Stimulated activated CD4-positive, alpha-beta T cell treated with anti-CD3 and anti-CD28 coated beads, TNF-alpha, amount 100 ng/mL, for 1 hour (primary cell): ENCODE results near the gene GCSH.
"Not testable (repeated sequence)": the region's sequence is repeated elsewhere in the genome, so short reads cannot be mapped to it uniquely, and the experiment has no call there.

ENCODE experiments used
- DNase-seq, 3 donors: peaks; one replicate each; pipeline ENCODE4 v3.0.0-alpha.2; 2020; ENCODE audit warnings: low read depth in 3 of 3, low spot score in 1 of 3

Gene GCSH

DNA sequence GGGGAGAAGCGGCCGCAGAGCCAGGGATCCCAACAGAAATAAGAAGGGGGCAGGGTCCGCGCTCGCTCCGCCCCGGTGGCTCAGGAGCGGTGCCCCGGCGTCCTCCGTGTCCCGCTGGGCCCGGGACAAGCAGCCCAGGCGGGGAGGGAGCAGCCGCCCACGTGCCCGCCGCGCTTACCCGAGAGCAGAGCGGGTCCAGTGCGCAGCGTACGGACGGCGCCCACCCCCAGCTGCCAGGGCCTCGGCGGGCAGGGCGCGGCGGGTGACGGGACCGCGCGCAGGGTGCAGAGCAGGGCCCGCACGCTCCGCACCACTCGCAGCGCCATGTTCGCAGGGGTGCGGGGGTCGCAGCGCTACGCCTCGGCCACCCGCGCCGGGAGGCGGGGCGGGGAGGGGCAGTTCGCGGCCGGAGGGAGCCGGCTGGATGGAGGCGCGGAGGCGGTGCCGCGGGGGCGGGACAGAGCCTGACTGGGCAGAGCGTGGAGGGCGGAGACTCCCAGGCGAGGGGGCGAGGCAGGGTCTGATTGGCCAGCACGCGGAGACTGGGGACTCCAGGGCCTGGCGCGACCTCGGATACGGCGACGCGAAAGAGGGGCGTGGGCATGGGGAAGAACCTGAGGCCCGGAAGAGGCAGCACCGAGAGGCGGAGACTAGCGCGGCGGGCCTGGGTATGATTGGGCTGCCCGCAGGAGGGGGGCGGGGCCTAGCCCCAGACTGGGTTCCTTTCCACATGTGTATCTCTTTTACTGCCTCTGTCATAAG lies at the start of gene GCSH:
Gene GCSH (minus strand): TSS at position 443 of the 762 bp plus-strand sequence. CDS start 117 bp downstream, at position 326.
- DNase-seq, result peak; percentile 94 to 96 (median 94)

DNA sequence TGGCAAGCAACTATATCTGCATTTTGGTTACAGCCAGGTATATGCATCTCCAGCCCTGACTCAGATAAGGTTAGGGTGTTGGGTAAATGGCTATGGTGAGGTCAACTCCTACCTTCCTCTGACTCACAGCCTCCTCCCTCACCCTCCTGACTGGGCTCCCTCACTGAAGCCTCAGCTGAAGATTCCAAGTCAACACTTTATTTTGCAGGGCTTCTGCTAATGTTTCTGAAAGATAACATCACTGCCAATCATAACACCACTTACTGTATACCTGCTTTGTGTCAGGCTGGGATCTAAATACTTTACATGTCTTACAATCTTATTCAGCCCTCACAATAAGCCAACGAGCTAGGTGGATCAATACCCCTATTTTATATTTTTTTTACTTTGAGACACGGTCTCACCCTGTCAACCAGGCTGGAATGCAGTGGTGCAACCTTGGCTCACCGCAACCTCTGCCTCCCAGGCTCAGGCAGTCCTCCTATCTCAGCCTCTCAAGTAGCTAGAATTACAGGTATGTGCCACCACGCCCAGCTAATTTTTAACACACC lies 47.8 kb upstream of the GCSH start:
- no peak for DNase-seq

GRCh38 chr16:81142864-81143263 lies 46.7 kb upstream of the GCSH start:
- DNase-seq, result no peak

GRCh38 chr16:81140930-81141780 lies 45.0 kb upstream of the GCSH start:
- DNase-seq, result no peak

DNA sequence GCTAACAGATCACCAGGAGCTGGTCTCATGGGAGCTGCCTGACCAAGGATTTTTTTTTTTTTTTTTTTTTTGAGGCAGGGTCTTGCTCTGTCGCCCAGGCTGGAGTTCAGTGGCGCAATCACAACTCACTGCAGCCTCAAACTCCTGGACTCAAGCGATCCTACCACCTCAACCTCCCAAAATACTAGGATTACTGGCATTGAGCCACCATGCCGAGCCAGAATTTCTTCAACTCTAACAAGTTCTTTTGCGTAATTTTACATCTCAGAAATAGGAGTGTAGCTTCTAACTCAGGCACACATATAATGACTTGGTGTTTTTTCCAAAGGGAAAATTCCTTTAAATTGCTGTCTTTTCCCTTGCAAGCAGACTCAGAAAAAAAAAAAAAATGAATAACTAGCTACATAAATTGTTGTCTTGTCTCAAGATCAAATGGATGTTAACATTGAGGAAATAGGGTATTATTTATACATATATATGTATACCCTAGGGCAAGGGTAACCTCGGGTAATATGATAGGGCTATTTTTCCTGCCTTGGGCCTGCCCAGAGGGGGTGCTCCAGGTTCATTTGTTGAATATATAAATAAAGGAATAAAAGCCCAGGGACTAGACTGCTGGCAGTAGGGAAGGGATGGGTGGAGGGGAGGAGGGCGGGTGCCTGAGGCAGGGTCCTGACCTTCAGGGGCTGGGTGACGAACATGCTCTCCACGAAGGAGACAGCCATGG lies 42.8 kb upstream of the GCSH start:
- DNase-seq, result no peak

- DNase-seq, result no peak
These were observed 41.6 kb upstream of the GCSH start for GRCh38 chr16:81137754-81138153.

DNA sequence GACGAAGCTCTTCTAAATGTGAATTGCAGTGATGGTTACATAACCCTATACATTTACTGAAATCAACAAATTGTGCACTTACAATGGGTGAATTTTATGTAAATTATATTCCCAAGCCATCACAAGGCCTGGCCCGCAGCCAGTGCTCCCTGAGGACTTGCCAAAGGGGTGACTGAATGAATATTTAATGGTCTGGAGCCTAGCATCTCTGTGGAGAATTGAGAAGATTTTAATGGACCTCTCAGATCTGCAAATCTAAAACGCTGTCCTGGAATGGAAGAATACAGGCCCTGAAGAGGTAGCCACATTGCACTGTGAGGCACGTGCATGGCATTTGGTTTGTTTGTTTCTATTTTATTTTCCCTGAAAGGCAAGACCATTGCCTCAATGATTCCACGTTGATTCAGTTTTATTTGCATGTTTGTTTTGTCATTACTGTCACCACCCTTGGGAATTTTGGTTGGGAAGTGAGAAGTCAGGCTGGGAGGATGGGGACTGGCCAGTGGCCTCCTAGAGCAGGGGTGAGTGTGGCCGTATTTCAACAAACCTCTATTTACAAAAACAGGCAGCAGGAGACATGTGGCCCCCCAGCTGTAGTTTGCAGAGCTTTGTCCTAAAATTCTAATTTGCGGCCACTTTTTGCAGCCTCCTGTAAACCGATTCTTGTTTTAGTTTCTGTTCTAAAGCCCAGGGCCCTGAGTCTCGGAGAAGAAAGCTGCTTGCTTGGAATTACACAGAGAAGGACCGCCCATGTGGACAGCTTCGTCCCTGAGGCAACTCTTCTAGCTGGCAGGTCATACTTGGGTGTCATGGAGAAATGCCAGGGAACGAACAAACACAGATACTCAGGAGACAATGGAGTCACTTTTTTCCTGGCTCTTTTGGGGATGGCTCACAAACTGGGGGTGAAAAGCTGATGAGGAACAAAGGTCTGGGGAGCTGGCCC lies 40.5 kb upstream of the GCSH start:
- DNase-seq, result no peak

DNA sequence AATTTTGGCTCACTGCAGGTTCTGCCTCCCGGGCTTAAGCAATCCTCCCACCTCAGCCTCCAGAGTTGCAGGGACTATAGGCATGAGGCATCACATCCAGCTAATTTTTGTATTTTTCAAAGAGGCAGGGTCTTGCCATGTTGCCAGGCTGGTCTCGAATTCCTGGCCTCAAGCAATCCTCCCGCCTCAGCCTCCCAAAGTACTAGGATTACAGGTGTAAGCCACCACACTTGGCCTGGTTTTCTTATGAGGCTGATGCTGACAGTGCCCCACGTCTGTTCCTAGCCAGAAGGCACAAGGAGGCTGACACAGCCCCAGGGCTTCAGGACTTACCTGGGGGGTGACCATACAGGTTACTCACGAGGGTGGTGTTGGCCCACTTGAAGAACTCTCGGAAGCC lies 33.9 kb upstream of the GCSH start:
- no peak for DNase-seq

- DNase-seq, result no peak
These were observed 32.7 kb upstream of the GCSH start for GRCh38 chr16:81128726-81129524.

DNA sequence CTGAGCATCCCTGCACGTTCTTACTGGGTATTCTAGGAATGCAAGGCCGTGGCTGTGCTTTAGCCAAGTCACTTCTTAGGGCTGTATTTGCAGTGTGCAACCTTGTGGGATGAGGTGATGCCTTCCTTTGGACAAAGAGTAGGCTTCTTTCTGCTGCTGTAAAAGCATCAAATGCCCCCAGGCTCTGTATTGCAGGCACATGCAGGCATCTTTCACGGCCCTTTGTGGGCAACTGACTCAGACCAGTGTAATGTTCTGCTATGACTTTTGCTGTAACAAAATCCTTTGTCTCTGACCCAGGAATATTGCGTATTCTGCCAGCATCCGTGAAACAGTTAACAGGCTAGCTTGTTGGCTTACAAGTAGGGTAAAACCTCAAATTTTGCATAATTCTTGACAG lies 30.9 kb upstream of the GCSH start:
- DNase-seq, result no peak

DNA sequence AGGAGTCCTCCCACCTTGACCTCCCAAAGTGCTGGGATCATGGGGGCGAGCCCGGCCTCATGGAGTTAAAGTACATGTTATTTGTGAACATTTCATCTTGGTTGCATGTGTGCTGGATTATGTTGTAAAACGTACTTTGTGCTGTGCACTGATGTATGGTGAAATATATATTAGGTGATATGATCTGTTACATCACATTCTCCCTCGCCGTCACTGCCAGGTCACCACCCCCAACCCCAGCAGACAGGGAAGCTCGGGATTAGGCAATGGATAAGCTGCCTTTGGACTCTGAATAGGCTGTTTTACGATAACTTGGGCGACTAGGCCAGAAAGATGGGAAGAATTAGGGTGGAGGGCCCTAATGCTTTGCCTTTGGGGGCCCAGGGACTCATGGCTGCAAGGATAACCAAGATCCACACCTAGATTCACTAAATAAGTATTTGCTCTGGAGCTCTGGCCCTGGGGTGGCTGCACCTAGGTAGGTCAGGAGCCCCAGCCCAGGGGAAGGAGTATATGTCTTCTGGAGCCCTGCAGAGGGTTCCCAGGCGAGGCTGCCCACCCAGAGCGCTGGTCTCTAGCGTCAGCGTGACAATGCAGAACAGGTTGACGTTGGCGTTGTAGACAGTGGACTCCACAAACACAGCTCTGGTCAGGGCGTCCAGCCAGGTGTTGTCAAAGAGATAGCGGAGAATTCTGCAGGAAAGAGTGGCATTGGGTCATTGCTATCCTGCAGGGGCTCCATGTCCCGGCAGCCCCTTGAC lies 27.1 kb upstream of the GCSH start:
- DNase-seq, result no peak

- DNase-seq, result no peak
These were observed 25.3 kb upstream of the GCSH start for GRCh38 chr16:81121474-81121990.

- DNase-seq, result no peak
These were observed 21.2 kb upstream of the GCSH start for GRCh38 chr16:81117436-81117835.

GRCh38 chr16:81116285-81116684 lies 20.1 kb upstream of the GCSH start:
- DNase-seq, result no peak

- no peak for DNase-seq
These were observed 16.3 kb upstream of the GCSH start for GRCh38 chr16:81112453-81112852.

DNA sequence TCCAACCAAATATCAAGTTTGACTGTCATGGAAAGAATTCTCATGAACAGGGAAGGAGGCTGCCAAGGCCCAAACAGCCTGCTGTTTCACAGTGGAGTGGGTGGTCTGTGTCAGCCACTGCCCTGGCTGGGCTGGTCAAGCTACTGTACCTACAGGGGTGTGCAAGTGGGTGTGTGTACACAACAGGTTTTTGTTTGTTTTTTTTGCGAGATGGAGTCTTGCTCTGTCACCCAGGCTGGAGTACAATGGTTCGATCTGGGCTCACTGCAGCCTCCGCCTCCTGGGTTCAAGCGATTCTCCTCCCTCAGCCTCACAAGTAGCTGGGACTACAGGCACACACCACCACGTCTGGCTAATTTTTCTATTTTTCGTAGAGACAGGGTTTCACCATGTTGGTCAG lies 13.1 kb upstream of the GCSH start:
- DNase-seq, result not testable (repeated sequence)

GRCh38 chr16:81107511-81107910 lies 11.3 kb upstream of the GCSH start:
- DNase-seq, result no peak

GRCh38 chr16:81106826-81107503 lies 10.8 kb upstream of the GCSH start:
- DNase-seq, result no peak
